Measurements from ENCODE around the gene HBQ1. TPM values are rescaled to one million over a fixed set of nuclear protein-coding genes. Genes with fewer than 3 reads are reported as not detected.
A peak's percentile ranks its signal among the peaks of the same experiment; 100 is the strongest.

Gene HBQ1
- total and polyA plus RNA-seq, 2 of the 4 experiments (the other 2 are of a cell fraction) = 0.92 TPM; not detected in 1

DNA sequence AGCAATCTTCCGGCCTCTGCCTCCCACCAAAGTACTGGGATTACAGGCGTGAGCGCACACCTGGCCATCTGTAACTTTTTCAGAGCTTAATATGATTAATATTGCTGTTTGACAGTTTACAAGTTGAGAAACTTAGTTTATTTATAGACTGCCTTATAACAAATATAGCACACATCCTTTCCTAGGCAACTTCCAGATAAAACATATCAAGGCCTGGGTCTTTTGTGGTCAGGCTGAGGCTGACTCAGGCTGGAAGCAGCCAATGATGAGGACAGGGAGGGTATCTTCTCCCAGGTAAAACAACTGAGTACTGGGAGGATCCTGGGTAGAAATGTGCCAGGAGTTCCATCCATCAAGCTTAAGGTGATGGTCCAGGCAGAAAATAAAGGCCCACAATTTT, 32.7 kb downstream of the HBQ1 start:
- Histone ChIP-seq H2BK5ac (ENCODE audit: low read depth, low read length, poor library complexity, severe bottlenecking) (no peak overlapping the region), H3K4ac (ENCODE audit: low read depth, low read length) (no peak overlapping the region), H3K36me3 (ENCODE audit: control insufficient read depth, insufficient read depth, low read length) (peaks cover 53% of the 10 kb centered on the region), H2AFZ (replicated peaks; ENCODE audit: low read length, poor library complexity) (no peak overlapping the region), H2AK9ac (replicated peaks; ENCODE audit: low read depth, low read length, poor library complexity) (no peak overlapping the region), H3K9ac (ENCODE audit: low read depth, low read length) (no peak overlapping the region), H2BK20ac (ENCODE audit: low read depth, low read length) (no peak overlapping the region), H3K27ac (ENCODE audit: insufficient read depth, low read length) (no peak overlapping the region), H2AK5ac (ENCODE audit: low read depth, low read length) (no peak overlapping the region), H3K27me3 (ENCODE audit: control insufficient read depth, insufficient read depth, low read length) (no peaks in the 10 kb centered on the region), H3K79me1 (ENCODE audit: low read depth in 1 of 2, low read length in 2 of 2) (peaks cover 29 to 77% of the 10 kb centered on the region in 2 experiments), H4K8ac (ENCODE audit: low read depth in 2 of 2, low read length in 2 of 2) (no peak overlapping the region), H3K9me3 (ENCODE audit: control insufficient read depth, insufficient read depth, low read length) (no peaks in the 10 kb centered on the region), H3K23ac (ENCODE audit: low read depth, low read length) (no peak overlapping the region), H4K20me1 (ENCODE audit: insufficient read depth, low read length) (peaks cover 80% of the 10 kb centered on the region), H3K56ac (ENCODE audit: extremely low read depth, insufficient read depth, low read length) (no peak overlapping the region), H2BK15ac (ENCODE audit: low read depth, low read length) (no peak overlapping the region), H4K5ac (ENCODE audit: low read depth, low read length) (no peak overlapping the region), H3K4me1 (ENCODE audit: control insufficient read depth, insufficient read depth, low read length) (no peaks in the 10 kb centered on the region), H3K4me2 (ENCODE audit: low read depth, low read length) (no peak overlapping the region), H3K18ac (ENCODE audit: low read depth, low read length) (no peak overlapping the region), H4K91ac (ENCODE audit: insufficient read depth, low read depth, low read length) (no peak overlapping the region), H3K4me3 (ENCODE audit: insufficient read depth, low read depth, low read length) (no peak overlapping the region), H3K14ac (replicated peaks; ENCODE audit: low read depth, low read length) (no peak overlapping the region), H2BK120ac (ENCODE audit: low read depth, low read length) (no peak overlapping the region), H3K9me1 (ENCODE audit: insufficient read depth, low read length) (peaks cover 3% of the 10 kb centered on the region; the same call in 1 of the 2 replicates)
- ATAC-seq (ENCODE audit: low read depth) = peak; percentile 27; the same call in 1 of the 2 replicates
- DNase-seq = peak; percentile 16
- intact Hi-C loops (cut with micrococcal nuclease) (no loop called here), in situ Hi-C loops (cut with MboI; ENCODE audit: low sequenced_read_pairs) (no loop called here), dilution Hi-C loops (cut with HindIII; ENCODE audit: low sequenced_read_pairs, unreplicated experiment) (no loop called here)
- WGBS, 2 experiments (ENCODE audit: extremely low coverage in 2 of 2, insufficient read length in 1 of 2) = no CpG with 5 or more reads among the region's 3 CpGs
- ChIA-PET POLR2A (ENCODE audit: unreplicated experiment) (no interaction called here), CTCF (interaction anchor here (0.5 to 0.6 kb wide), 2 partner anchors 39 to 82 kb away, joined by 4 to 6 read pairs; no protein-coding TSS in a partner anchor)
- BruUV-seq (replicated peaks) = no TSS peak
- no peak for TF ChIP-seq RCOR1 (IDR thresholded peaks at IDR 0.05; ENCODE audit: insufficient replicate concordance, low read length)
- no peak for TF ChIP-seq FOS (IDR thresholded peaks at IDR 0.05; ENCODE audit: low read depth, low read length)
- TF ChIP-seq NFE2L2 (IDR thresholded peaks at IDR 0.05; ENCODE audit: low read depth, low read length) = no peak
- no peak for TF ChIP-seq RFX5 (IDR thresholded peaks at IDR 0.05; ENCODE audit: low read depth, low read length)
- no peak for TF ChIP-seq MXI1 (IDR thresholded peaks at IDR 0.05; ENCODE audit: borderline replicate concordance, low read depth, low read length)
- no peak for TF ChIP-seq BHLHE40 (IDR thresholded peaks at IDR 0.05; ENCODE audit: low read depth, low read length)
- TF ChIP-seq CHD1 (IDR thresholded peaks at IDR 0.05; ENCODE audit: low read depth, low read length) = no peak
- TF ChIP-seq, protein P1, sequence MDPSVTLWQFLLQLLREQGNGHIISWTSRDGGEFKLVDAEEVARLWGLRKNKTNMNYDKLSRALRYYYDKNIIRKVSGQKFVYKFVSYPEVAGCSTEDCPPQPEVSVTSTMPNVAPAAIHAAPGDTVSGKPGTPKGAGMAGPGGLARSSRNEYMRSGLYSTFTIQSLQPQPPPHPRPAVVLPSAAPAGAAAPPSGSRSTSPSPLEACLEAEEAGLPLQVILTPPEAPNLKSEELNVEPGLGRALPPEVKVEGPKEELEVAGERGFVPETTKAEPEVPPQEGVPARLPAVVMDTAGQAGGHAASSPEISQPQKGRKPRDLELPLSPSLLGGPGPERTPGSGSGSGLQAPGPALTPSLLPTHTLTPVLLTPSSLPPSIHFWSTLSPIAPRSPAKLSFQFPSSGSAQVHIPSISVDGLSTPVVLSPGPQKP (IDR thresholded peaks at IDR 0.05; ENCODE audit: borderline replicate concordance, low read depth, low read length) = no peak
- no peak for TF ChIP-seq MAZ (IDR thresholded peaks at IDR 0.05; ENCODE audit: borderline replicate concordance, low read depth, low read length)
- TF ChIP-seq, protein P2, sequence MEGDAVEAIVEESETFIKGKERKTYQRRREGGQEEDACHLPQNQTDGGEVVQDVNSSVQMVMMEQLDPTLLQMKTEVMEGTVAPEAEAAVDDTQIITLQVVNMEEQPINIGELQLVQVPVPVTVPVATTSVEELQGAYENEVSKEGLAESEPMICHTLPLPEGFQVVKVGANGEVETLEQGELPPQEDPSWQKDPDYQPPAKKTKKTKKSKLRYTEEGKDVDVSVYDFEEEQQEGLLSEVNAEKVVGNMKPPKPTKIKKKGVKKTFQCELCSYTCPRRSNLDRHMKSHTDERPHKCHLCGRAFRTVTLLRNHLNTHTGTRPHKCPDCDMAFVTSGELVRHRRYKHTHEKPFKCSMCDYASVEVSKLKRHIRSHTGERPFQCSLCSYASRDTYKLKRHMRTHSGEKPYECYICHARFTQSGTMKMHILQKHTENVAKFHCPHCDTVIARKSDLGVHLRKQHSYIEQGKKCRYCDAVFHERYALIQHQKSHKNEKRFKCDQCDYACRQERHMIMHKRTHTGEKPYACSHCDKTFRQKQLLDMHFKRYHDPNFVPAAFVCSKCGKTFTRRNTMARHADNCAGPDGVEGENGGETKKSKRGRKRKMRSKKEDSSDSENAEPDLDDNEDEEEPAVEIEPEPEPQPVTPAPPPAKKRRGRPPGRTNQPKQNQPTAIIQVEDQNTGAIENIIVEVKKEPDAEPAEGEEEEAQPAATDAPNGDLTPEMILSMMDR (conservative IDR thresholded peaks at IDR 0.05; ENCODE audit: low read depth, low read length) = no peak
- TF ChIP-seq CEBPB (IDR thresholded peaks at IDR 0.05; ENCODE audit: low read depth, low read length) = no peak

All from IMR-90 (cell line).